OCI-LY1 (cell line): ENCODE measurements around the gene BACH2.

Source experiments
- H2AFZ ChIP-seq: fragments of 200-600 bp; sonication (generic), shearing (Covaris generic); 2 replicates; pipeline ENCODE4 v1.6.0; 2014; ENCODE audit warnings: antibody characterized with exemption, mild to moderate bottlenecking, low read length
- H3F3A ChIP-seq: fragments of 200-600 bp; sonication (generic), shearing (Covaris generic); 2 replicates; pipeline ENCODE4 v1.6.0; 2014; ENCODE audit warnings: mild to moderate bottlenecking, antibody characterized with exemption, low read length, moderate library complexity; ENCODE audit not compliant: insufficient read depth
- H3K27ac ChIP-seq: fragments of 200-600 bp; sonication (generic); 2 replicates; pipeline ENCODE4 v1.5.1; 2014; ENCODE audit warnings: low read length, mixed run types, mild to moderate bottlenecking, low read depth; ENCODE audit not compliant: poor library complexity, severe bottlenecking
- H3K27me3 ChIP-seq: fragments of 200-600 bp; sonication (generic); 2 replicates; pipeline ENCODE4 v1.6.0; 2014; ENCODE audit warnings: antibody characterized with exemption, mild to moderate bottlenecking, low read length, moderate library complexity; ENCODE audit not compliant: insufficient read depth
- H3K36me3 ChIP-seq: fragments of 200-600 bp; sonication (generic); 2 replicates; pipeline ENCODE4 v1.6.1; 2014; ENCODE audit warnings: mild to moderate bottlenecking, antibody characterized with exemption, low read length, moderate library complexity, mixed read lengths; ENCODE audit not compliant: insufficient read depth
- H3K4me1 ChIP-seq: fragments of 200-600 bp; sonication (generic); 2 replicates; pipeline ENCODE4 v1.5.1; 2014; ENCODE audit warnings: mild to moderate bottlenecking, low read length, moderate library complexity; ENCODE audit not compliant: insufficient read depth, severe bottlenecking
- H3K4me2 ChIP-seq: fragments of 200-600 bp; sonication (generic), shearing (Covaris generic); 2 replicates; pipeline ENCODE4 v1.6.1; 2014; ENCODE audit warnings: low read length
- H3K4me3 ChIP-seq: fragments of 200-600 bp; sonication (generic); 2 replicates; pipeline ENCODE4 v1.5.1; 2014; ENCODE audit warnings: low read length, low read depth, mild to moderate bottlenecking, mixed read lengths; ENCODE audit not compliant: poor library complexity, severe bottlenecking
- H3K79me2 ChIP-seq: fragments of 200-600 bp; shearing (Covaris generic); 2 replicates; pipeline ENCODE4 v1.6.1; 2016; ENCODE audit warnings: mixed run types, low read length, mixed read lengths; ENCODE audit not compliant: insufficient read depth
- H3K9ac ChIP-seq: fragments of 200-600 bp; sonication (generic), shearing (Covaris generic); 2 replicates; pipeline ENCODE4 v1.6.1; 2014; ENCODE audit warnings: mild to moderate bottlenecking, low read length, mixed read lengths
- H3K9me2 ChIP-seq: fragments of 200-600 bp; sonication (generic), shearing (Covaris generic); 2 replicates; pipeline ENCODE4 v1.6.1; 2014; ENCODE audit warnings: low read depth, mild to moderate bottlenecking, low read length, mixed read lengths
- H3K9me3 ChIP-seq: fragments of 200-600 bp; shearing (Covaris generic); 2 replicates; pipeline ENCODE4 v1.6.1; 2014; ENCODE audit warnings: low read length, mixed read lengths
- H4K20me1 ChIP-seq: fragments of 200-600 bp; sonication (generic), shearing (Covaris generic); 2 replicates; pipeline ENCODE4 v1.6.0; 2016; ENCODE audit warnings: mild to moderate bottlenecking, low read length; ENCODE audit not compliant: insufficient read depth
- CTCF ChIP-seq: fragments of 200-600 bp; sonication (generic), shearing (Covaris generic); IDR thresholded peaks from 2 replicates; pipeline ENCODE4 v1.5.1; 2017; ENCODE audit warnings: mild to moderate bottlenecking, antibody characterized with exemption, low read length, moderate library complexity, mixed read lengths
- EZH2 ChIP-seq: fragments of 200-600 bp; sonication (generic), shearing (Covaris generic); IDR thresholded peaks from 2 replicates; pipeline ENCODE4 v1.8.0; 2017; ENCODE audit warnings: borderline replicate concordance, mixed run types, mild to moderate bottlenecking, antibody characterized with exemption, low read length, moderate library complexity, mixed read lengths

The BACH2 gene

GRCh38 chr6:90044833-90045381 lies 251.7 kb downstream of the BACH2 start:
- Histone ChIP-seq H4K20me1 (no peaks in the 10 kb centered on the region), H3K27ac (no peak overlapping the region), H3K4me2 (no peak overlapping the region)

DNA sequence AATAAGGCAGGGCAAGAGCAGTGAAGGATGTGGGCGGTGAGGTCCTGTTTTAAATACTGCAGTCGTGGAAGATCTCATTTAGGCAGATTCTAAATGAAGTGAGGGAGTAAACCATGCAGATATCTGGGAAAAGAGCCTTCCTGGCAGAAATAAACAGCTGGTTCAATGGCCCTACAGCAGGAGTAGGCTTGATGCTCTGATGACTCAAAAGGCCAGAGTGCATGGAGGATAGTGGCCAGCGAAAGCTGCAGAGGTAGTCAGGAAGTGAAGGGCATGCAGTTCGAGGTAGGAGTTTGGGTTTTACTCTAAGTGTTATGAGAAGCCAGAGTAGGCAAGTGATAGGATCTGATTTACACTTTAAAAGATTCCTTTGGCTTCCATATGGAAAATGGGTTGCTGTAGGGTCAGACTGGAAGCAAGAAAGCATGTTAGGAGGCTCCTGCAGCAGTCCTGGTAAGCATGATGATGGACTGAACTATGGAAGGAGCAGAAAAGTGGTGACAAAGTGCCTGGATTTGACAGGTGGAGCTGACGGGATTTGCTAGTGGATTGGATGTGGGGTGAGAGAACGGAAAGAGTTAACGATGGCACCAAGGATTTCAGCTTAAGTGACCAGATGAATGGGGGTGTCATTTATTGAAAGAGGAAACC lies 252.3 kb downstream of the BACH2 start:
- H3K9me2 ChIP-seq: no peaks in the 10 kb centered on the region
- no peaks in the 10 kb centered on the region for H4K20me1 ChIP-seq
- no peak overlapping the region for H2AFZ ChIP-seq
- H3K79me2 ChIP-seq: peaks cover 5% of the 10 kb centered on the region; the same call in 1 of the 2 replicates
- TF ChIP-seq EZH2 (no peak), CTCF (no peak)
- H3K27me3 ChIP-seq: no peaks in the 10 kb centered on the region
- no peak overlapping the region for H3K4me3 ChIP-seq
- no peaks in the 10 kb centered on the region for H3K9me3 ChIP-seq
- no peaks in the 10 kb centered on the region for H3K4me1 ChIP-seq
- H3K27ac ChIP-seq: no peak overlapping the region
- H3F3A ChIP-seq: peaks cover 4% of the 10 kb centered on the region
- H3K9ac ChIP-seq: no peak overlapping the region
- peaks cover 90% of the 10 kb centered on the region for H3K36me3 ChIP-seq
- no peak overlapping the region for H3K4me2 ChIP-seq

More at GRCh38 chr6:90044833-90045381, 251.7 kb downstream of the BACH2 start:
- H3K36me3 ChIP-seq: peaks cover 90% of the 10 kb centered on the region
- no peak overlapping the region for H2AFZ ChIP-seq
- TF ChIP-seq EZH2 (no peak), CTCF (no peak)
- no peak overlapping the region for H3K9ac ChIP-seq
- peaks cover 4% of the 10 kb centered on the region for H3F3A ChIP-seq
- no peaks in the 10 kb centered on the region for H3K9me3 ChIP-seq
- no peak overlapping the region for H3K4me3 ChIP-seq
- H3K79me2 ChIP-seq: peaks cover 3% of the 10 kb centered on the region
- no peaks in the 10 kb centered on the region for H3K9me2 ChIP-seq
- H3K4me1 ChIP-seq: no peaks in the 10 kb centered on the region
- H3K27me3 ChIP-seq: no peaks in the 10 kb centered on the region

DNA sequence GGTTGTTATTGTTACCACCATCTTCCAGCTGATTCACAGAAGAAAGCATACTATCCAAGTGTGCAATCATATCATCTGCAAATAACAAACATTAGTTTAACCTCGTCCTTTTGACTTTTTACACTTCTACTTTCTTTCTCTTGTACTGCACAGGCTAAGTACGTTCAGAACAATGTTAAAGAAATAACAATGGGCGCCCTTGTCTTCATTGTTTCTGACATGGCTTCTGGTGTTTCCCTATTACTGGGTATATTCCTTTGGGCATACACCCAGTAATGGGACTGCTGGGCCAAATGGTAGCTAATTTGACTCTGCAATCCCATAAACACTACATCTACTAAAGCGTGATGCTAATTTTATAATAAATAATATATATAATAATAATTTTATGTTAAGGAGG lies 255.7 kb downstream of the BACH2 start:
- no peak for TF ChIP-seq EZH2
- TF ChIP-seq CTCF: no peak
- Histone ChIP-seq H3K9me2 (no peaks in the 10 kb centered on the region), H3F3A (peaks cover 4% of the 10 kb centered on the region), H3K9ac (no peak overlapping the region), H3K4me3 (no peak overlapping the region), H3K4me2 (no peak overlapping the region), H2AFZ (no peak overlapping the region), H3K27me3 (no peaks in the 10 kb centered on the region), H3K27ac (no peak overlapping the region), H3K36me3 (peaks cover 93% of the 10 kb centered on the region), H3K79me2 (peaks cover 30% of the 10 kb centered on the region), H3K9me3 (no peaks in the 10 kb centered on the region), H3K4me1 (no peaks in the 10 kb centered on the region), H4K20me1 (no peaks in the 10 kb centered on the region)
